Measurements from ENCODE around the gene UBQLN4.
"Not testable (repeated sequence)": the region's sequence is repeated elsewhere in the genome, so short reads cannot be mapped to it uniquely, and the experiment has no call there.

Gene UBQLN4

DNA sequence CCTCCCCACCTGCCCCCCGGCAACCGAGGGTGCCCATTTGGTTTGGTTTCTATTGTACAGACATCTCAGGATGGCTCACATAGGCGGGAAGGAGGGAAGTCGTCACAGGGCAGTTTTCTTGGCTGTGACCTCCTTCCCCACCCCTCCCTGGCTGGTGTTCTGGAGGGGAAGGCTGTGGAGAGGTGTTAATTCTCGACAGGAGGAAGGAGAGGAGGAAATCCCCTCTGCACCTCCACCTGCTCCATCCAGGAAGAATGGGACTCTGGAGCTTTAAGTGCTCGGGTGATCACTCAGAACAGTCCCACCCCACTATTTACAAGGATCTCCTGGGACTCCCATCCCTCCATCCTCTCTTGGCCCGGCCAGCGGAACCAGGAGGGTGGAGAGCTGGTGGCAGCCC lies 21.1 kb upstream of the UBQLN4 start:
- Mint-ChIP-seq H3K36me3 (ENCODE audit: low read depth) (no peaks in the 10 kb centered on the region), H3K9me3 (no peaks in the 10 kb centered on the region), H3K4me3 (no peak overlapping the region), H3K27ac (no peak overlapping the region), H3K4me1 (no peaks in the 10 kb centered on the region), H3K27me3 (peaks cover 11% of the 10 kb centered on the region)
- ATAC-seq: no peak
- no peak for DNase-seq

- Mint-ChIP-seq H3K4me1 (no peaks in the 10 kb centered on the region), H3K27ac (no peak overlapping the region), H3K36me3 (ENCODE audit: low read depth) (no peaks in the 10 kb centered on the region), H3K4me3 (no peak overlapping the region), H3K27me3 (peaks cover 6% of the 10 kb centered on the region), H3K9me3 (no peaks in the 10 kb centered on the region)
- DNase-seq: no peak
- no peak for ATAC-seq
Measured at GRCh38 chr1:156073740-156074139, 20.1 kb upstream of the UBQLN4 start.

- no peaks in the 10 kb centered on the region for H3K36me3 Mint-ChIP-seq (ENCODE audit: low read depth)
- DNase-seq (no peak), ATAC-seq (no peak)
- no peak overlapping the region for H3K27ac Mint-ChIP-seq
- H3K27me3 Mint-ChIP-seq: peaks cover 5% of the 10 kb centered on the region
- no peaks in the 10 kb centered on the region for H3K4me1 Mint-ChIP-seq
- no peak overlapping the region for H3K4me3 Mint-ChIP-seq
- no peaks in the 10 kb centered on the region for H3K9me3 Mint-ChIP-seq
Measured at GRCh38 chr1:156073110-156073687, 19.6 kb upstream of the UBQLN4 start.

GRCh38 chr1:156072251-156072650 lies 18.7 kb upstream of the UBQLN4 start:
- no peaks in the 10 kb centered on the region for H3K27me3 Mint-ChIP-seq
- no peak overlapping the region for H3K4me3 Mint-ChIP-seq
- no peak for ATAC-seq
- no peak for DNase-seq
- no peaks in the 10 kb centered on the region for H3K9me3 Mint-ChIP-seq
- H3K36me3 Mint-ChIP-seq (ENCODE audit: low read depth): no peaks in the 10 kb centered on the region
- no peaks in the 10 kb centered on the region for H3K4me1 Mint-ChIP-seq
- no peak overlapping the region for H3K27ac Mint-ChIP-seq

DNA sequence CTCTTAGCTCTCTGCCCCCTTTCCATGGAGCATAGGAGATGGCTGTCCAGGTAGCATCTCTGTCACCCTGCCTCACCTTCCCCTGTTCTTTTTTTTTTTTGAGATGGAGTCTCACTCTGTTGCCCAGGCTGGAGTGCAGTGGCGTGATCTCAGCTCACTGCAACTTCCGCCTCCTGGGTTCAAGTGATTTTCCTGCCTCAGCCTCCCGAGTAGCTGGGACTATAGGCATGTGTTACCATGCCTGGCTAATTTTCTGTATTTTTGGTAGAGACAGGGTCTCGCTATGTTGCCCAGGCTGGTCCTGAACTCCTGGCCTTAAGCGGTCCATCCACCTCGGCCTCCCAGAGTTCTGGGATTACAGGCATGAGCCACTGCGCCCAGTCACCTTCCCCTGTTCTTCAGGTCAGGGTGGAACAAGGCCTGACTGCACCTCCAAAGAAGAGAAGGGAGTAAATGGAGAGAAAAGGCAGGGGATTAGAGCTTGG lies 17.8 kb upstream of the UBQLN4 start:
- not testable (repeated sequence) for H3K27ac Mint-ChIP-seq; H3K4me3 Mint-ChIP-seq; H3K36me3 Mint-ChIP-seq (ENCODE audit: low read depth); H3K27me3 Mint-ChIP-seq; DNase-seq; ATAC-seq; H3K4me1 Mint-ChIP-seq; H3K9me3 Mint-ChIP-seq

DNA sequence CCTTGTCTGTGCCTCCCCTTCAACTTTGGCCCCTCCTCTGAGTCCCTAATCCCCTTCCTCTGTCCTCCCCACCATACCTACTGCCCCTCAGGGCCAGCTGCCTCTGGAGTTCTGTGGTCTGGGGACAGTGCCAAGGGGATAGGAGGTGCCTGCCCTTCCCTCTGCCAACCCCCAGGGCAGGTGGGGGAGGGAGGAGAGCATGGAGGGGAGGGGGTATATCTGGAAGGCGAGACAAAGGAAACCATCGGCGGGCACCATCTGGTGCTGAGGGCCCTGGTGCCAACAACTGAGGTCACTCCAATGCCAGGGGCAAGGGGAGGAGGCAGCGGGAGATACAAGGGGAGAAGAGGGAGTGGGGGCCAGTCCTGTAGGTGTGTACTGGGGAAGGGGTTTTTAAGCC lies 16.9 kb upstream of the UBQLN4 start:
- H3K9me3 Mint-ChIP-seq: no peaks in the 10 kb centered on the region
- H3K4me1 Mint-ChIP-seq: peaks cover 5% of the 10 kb centered on the region
- DNase-seq: no peak
- no peak overlapping the region for H3K27ac Mint-ChIP-seq
- H3K27me3 Mint-ChIP-seq: no peaks in the 10 kb centered on the region
- no peak for ATAC-seq
- H3K36me3 Mint-ChIP-seq (ENCODE audit: low read depth): no peaks in the 10 kb centered on the region
- H3K4me3 Mint-ChIP-seq: no peak overlapping the region

- H3K4me1 Mint-ChIP-seq: peaks cover 13% of the 10 kb centered on the region
- no peak overlapping the region for H3K4me3 Mint-ChIP-seq
- H3K36me3 Mint-ChIP-seq (ENCODE audit: low read depth): no peaks in the 10 kb centered on the region
- no peaks in the 10 kb centered on the region for H3K27me3 Mint-ChIP-seq
- DNase-seq (no peak), ATAC-seq (no peak)
- no peaks in the 10 kb centered on the region for H3K9me3 Mint-ChIP-seq
- no peak overlapping the region for H3K27ac Mint-ChIP-seq
Measured at GRCh38 chr1:156069490-156070455, 16.2 kb upstream of the UBQLN4 start.

DNA sequence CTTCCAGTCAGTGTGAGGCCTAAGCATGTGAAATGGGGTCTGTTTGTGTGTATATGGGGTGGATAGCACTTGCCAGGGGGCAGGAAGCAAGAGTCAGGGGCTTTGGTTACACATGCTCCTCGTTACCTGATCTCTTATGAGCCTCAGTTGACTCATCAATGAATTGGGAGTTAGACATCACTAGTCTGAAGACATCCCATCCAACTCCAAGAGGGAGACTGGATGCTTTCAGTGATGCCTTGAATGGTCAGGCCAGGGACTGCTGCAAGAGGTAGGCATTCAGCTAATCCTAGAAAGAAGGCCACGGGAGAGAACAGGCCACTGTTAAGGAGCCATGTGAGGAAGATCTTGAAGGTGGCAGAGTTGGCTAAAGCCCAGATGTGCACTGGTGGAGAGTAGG lies 13.7 kb upstream of the UBQLN4 start:
- Mint-ChIP-seq H3K4me1 (peaks cover 14% of the 10 kb centered on the region), H3K4me3 (no peak overlapping the region), H3K27me3 (no peaks in the 10 kb centered on the region), H3K27ac (no peak overlapping the region), H3K9me3 (no peaks in the 10 kb centered on the region), H3K36me3 (ENCODE audit: low read depth) (no peaks in the 10 kb centered on the region)
- DNase-seq (no peak), ATAC-seq (no peak)

GRCh38 chr1:156065871-156066270 lies 12.3 kb upstream of the UBQLN4 start:
- DNase-seq (no peak), ATAC-seq (no peak)
- no peaks in the 10 kb centered on the region for H3K36me3 Mint-ChIP-seq (ENCODE audit: low read depth)
- H3K4me3 Mint-ChIP-seq: no peak overlapping the region
- H3K4me1 Mint-ChIP-seq: peaks cover 14% of the 10 kb centered on the region
- H3K27me3 Mint-ChIP-seq: no peaks in the 10 kb centered on the region
- H3K9me3 Mint-ChIP-seq: no peaks in the 10 kb centered on the region
- H3K27ac Mint-ChIP-seq: no peak overlapping the region

- DNase-seq (no peak), ATAC-seq (peak; percentile 45)
- no peaks in the 10 kb centered on the region for H3K27me3 Mint-ChIP-seq
- H3K9me3 Mint-ChIP-seq: no peaks in the 10 kb centered on the region
- no peak overlapping the region for H3K4me3 Mint-ChIP-seq
- no peak overlapping the region for H3K27ac Mint-ChIP-seq
- H3K4me1 Mint-ChIP-seq: peaks cover 14% of the 10 kb centered on the region
- H3K36me3 Mint-ChIP-seq (ENCODE audit: low read depth): no peaks in the 10 kb centered on the region
Measured at GRCh38 chr1:156065212-156065611, 11.6 kb upstream of the UBQLN4 start.

- Mint-ChIP-seq H3K4me3 (no peak overlapping the region), H3K27me3 (no peaks in the 10 kb centered on the region), H3K36me3 (ENCODE audit: low read depth) (no peaks in the 10 kb centered on the region), H3K4me1 (peaks cover 14% of the 10 kb centered on the region), H3K9me3 (no peaks in the 10 kb centered on the region), H3K27ac (no peak overlapping the region)
- DNase-seq (no peak), ATAC-seq (peak; percentile 72)
Measured at GRCh38 chr1:156064615-156065014, 11.0 kb upstream of the UBQLN4 start.

DNA sequence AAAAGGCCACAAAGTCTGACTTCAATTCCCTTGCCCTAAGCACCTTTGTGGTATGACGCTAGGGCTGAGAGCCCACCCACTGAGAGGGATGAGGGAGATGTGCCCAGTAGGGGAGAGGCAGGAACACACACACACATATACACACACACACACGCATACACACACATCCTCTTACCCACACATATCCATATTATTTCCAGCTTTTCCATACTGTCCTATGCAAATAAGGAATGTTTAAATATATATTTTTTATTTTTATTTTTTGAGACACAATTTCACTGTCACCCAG lies 10.3 kb upstream of the UBQLN4 start:
- DNase-seq: no peak
- Mint-ChIP-seq H3K4me3 (no peak overlapping the region), H3K36me3 (ENCODE audit: low read depth) (no peaks in the 10 kb centered on the region), H3K27ac (no peak overlapping the region), H3K27me3 (no peaks in the 10 kb centered on the region), H3K9me3 (no peaks in the 10 kb centered on the region), H3K4me1 (peaks cover 14% of the 10 kb centered on the region)
- ATAC-seq: no peak

- Mint-ChIP-seq H3K27me3 (no peaks in the 10 kb centered on the region), H3K4me1 (peaks cover 14% of the 10 kb centered on the region), H3K36me3 (ENCODE audit: low read depth) (peaks cover 4% of the 10 kb centered on the region), H3K27ac (no peak overlapping the region), H3K9me3 (no peaks in the 10 kb centered on the region), H3K4me3 (no peak overlapping the region)
- no peak for DNase-seq
- ATAC-seq: no peak
Measured at GRCh38 chr1:156062189-156062588, 8.6 kb upstream of the UBQLN4 start.

- DNase-seq: no peak
- H3K9me3 Mint-ChIP-seq: no peaks in the 10 kb centered on the region
- H3K36me3 Mint-ChIP-seq (ENCODE audit: low read depth): peaks cover 4% of the 10 kb centered on the region
- no peak within 1 kb of the TSS for H3K27ac Mint-ChIP-seq
- no peak for ATAC-seq
- peaks cover 13% of the 10 kb centered on the region for H3K4me1 Mint-ChIP-seq
- H3K27me3 Mint-ChIP-seq: no peaks in the 10 kb centered on the region
- no peak within 1 kb of the TSS for H3K4me3 Mint-ChIP-seq
Measured at GRCh38 chr1:156060937-156061636, 7.5 kb upstream of the UBQLN4 start, which contains the start of gene RAB25. RAB25 (plus strand) TSS chr1:156061160; CDS start chr1:156061401, 241 bp downstream.
